Epithelial cell of esophagus (primary cell): ENCODE results near the gene KLF14.

Experiments
- DNase-seq: peaks from one replicate; pipeline ENCODE4 v3.0.0; 2010; ENCODE audit warnings: low read depth
- H3K4me3 ChIP-seq: 2 replicates; pipeline ENCODE4 v1.5.1; 2011; ENCODE audit warnings: mild to moderate bottlenecking, low read length, control low read depth
- CTCF ChIP-seq: IDR thresholded peaks from 2 replicates; pipeline ENCODE4 v1.5.1; 2011; ENCODE audit warnings: low read depth, mild to moderate bottlenecking, low read length, control low read depth, inconsistent platforms; ENCODE audit not compliant: insufficient read depth; ENCODE audit errors: missing control alignments

KLF14 gene

GRCh38 chr7:130708766-130709165 is 25.2 kb downstream of the KLF14 start:
- no peak for TF ChIP-seq CTCF
- no peak overlapping the region for H3K4me3 ChIP-seq
- DNase-seq = no peak

- no peak for DNase-seq
- TF ChIP-seq CTCF = no peak
- H3K4me3 ChIP-seq = no peak overlapping the region
Observed at GRCh38 chr7:130708001-130708400, 26.0 kb downstream of the KLF14 start.

GRCh38 chr7:130703851-130704250 is 30.2 kb downstream of the KLF14 start:
- no peak for TF ChIP-seq CTCF
- no peak for DNase-seq
- no peak overlapping the region for H3K4me3 ChIP-seq

- no peak for TF ChIP-seq CTCF
- no peak overlapping the region for H3K4me3 ChIP-seq
- no peak for DNase-seq
Observed at GRCh38 chr7:130701650-130702049, 32.4 kb downstream of the KLF14 start.

GRCh38 chr7:130700760-130701159 is 33.2 kb downstream of the KLF14 start:
- no peak for TF ChIP-seq CTCF
- no peak overlapping the region for H3K4me3 ChIP-seq
- no peak for DNase-seq

GRCh38 chr7:130699686-130700085 is 34.3 kb downstream of the KLF14 start:
- no peak overlapping the region for H3K4me3 ChIP-seq
- no peak for TF ChIP-seq CTCF
- peak; percentile 42 for DNase-seq

GRCh38 chr7:130697820-130698219 is 36.2 kb downstream of the KLF14 start:
- H3K4me3 ChIP-seq = no peak overlapping the region
- DNase-seq = no peak
- no peak for TF ChIP-seq CTCF
